ENCODE data around the gene GABARAPL1.

The GABARAPL1 gene

GRCh38 chr12:10213168-10214135, 775 bp downstream of the GABARAPL1 start:
- TF ChIP-seq GATA2 (IDR thresholded peaks at IDR 0.05; ENCODE audit: low read depth, low read length) (no peak), GATA3 (IDR thresholded peaks at IDR 0.05; ENCODE audit: low read depth, low read length) (no peak)

GRCh38 chr12:10214136-10214894, 1.6 kb downstream of the GABARAPL1 start:
- TF ChIP-seq GATA3 (IDR thresholded peaks at IDR 0.05; ENCODE audit: low read depth, low read length) (no peak), GATA2 (IDR thresholded peaks at IDR 0.05; ENCODE audit: low read depth, low read length) (no peak)

- TF ChIP-seq GATA3 (IDR thresholded peaks at IDR 0.05; ENCODE audit: low read depth, low read length) = no peak
- no peak for TF ChIP-seq GATA2 (IDR thresholded peaks at IDR 0.05; ENCODE audit: low read depth, low read length)
Measured at GRCh38 chr12:10214895-10215267, 2.2 kb downstream of the GABARAPL1 start.

GRCh38 chr12:10215436-10215835, 2.8 kb downstream of the GABARAPL1 start:
- TF ChIP-seq GATA3 (IDR thresholded peaks at IDR 0.05; ENCODE audit: low read depth, low read length) (no peak), GATA2 (IDR thresholded peaks at IDR 0.05; ENCODE audit: low read depth, low read length) (no peak)

- TF ChIP-seq GATA3 (IDR thresholded peaks at IDR 0.05; ENCODE audit: low read depth, low read length) (no peak), GATA2 (IDR thresholded peaks at IDR 0.05; ENCODE audit: low read depth, low read length) (no peak)
Measured at GRCh38 chr12:10218021-10218420, 5.3 kb downstream of the GABARAPL1 start.

GRCh38 chr12:10220398-10221077, 7.9 kb downstream of the GABARAPL1 start:
- TF ChIP-seq GATA2 (IDR thresholded peaks at IDR 0.05; ENCODE audit: low read depth, low read length) = no peak

- no peak for TF ChIP-seq GATA3 (IDR thresholded peaks at IDR 0.05; ENCODE audit: low read depth, low read length)
- TF ChIP-seq GATA2 (IDR thresholded peaks at IDR 0.05; ENCODE audit: low read depth, low read length) = no peak
Measured at GRCh38 chr12:10221846-10222245, 9.2 kb downstream of the GABARAPL1 start.

- TF ChIP-seq GATA3 (IDR thresholded peaks at IDR 0.05; ENCODE audit: low read depth, low read length) (no peak), GATA2 (IDR thresholded peaks at IDR 0.05; ENCODE audit: low read depth, low read length) (no peak)
Measured at GRCh38 chr12:10223208-10223607, 10.5 kb downstream of the GABARAPL1 start.

- TF ChIP-seq GATA2 (IDR thresholded peaks at IDR 0.05; ENCODE audit: low read depth, low read length) = no peak
Measured at GRCh38 chr12:10226086-10226485, 13.4 kb downstream of the GABARAPL1 start.

GRCh38 chr12:10226731-10227130, 14.1 kb downstream of the GABARAPL1 start:
- TF ChIP-seq GATA2 (IDR thresholded peaks at IDR 0.05; ENCODE audit: low read depth, low read length) (no peak), GATA3 (IDR thresholded peaks at IDR 0.05; ENCODE audit: low read depth, low read length) (no peak)

GRCh38 chr12:10227648-10228047, 15.0 kb downstream of the GABARAPL1 start:
- TF ChIP-seq GATA2 (IDR thresholded peaks at IDR 0.05; ENCODE audit: low read depth, low read length) (no peak), GATA3 (IDR thresholded peaks at IDR 0.05; ENCODE audit: low read depth, low read length) (no peak)

- no peak for TF ChIP-seq GATA2 (IDR thresholded peaks at IDR 0.05; ENCODE audit: low read depth, low read length)
- no peak for TF ChIP-seq GATA3 (IDR thresholded peaks at IDR 0.05; ENCODE audit: low read depth, low read length)
Measured at GRCh38 chr12:10234562-10234961, 21.9 kb downstream of the GABARAPL1 start.

GRCh38 chr12:10235761-10236631, 23.3 kb downstream of the GABARAPL1 start:
- TF ChIP-seq GATA2 (IDR thresholded peaks at IDR 0.05; ENCODE audit: low read depth, low read length) (no peak), GATA3 (IDR thresholded peaks at IDR 0.05; ENCODE audit: low read depth, low read length) (no peak)
